ENCODE measurements around the gene TANC2.

The TANC2 gene

DNA sequence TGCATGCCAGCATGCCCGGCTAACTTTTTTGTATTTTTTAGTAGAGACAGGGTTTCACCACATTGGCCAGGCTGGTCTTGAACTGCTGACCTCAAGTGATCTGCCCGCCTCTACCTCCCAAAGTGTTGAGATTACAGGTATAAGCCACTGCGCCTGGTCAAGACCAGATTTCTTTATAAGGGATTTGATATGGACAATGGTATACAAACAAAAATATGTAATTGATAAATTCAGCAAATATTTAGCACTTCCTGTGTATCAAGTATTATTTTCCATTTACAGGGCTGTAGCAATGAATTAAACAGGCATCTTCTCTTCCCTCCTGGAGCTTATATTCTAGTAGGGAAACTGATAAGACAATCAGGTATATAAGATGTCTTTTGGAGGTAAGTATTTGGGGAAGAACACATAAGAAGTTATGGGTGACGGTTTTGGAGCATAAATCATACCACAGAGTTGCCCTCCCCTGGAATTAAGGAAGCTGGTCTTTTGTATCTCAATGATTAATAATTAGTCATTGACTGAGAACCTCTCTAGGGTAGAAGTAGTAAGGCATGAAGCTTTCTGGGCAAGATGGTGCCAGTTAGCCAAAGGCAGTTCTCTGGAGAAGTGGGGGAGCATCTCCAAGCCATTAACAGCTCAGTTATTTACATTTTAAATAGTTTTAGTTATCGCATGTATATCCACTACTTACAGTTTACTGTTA is 35.8 kb downstream of the TANC2 start:
- no peak for DNase-seq (ENCODE audit: low read depth in 2 of 2)

DNA sequence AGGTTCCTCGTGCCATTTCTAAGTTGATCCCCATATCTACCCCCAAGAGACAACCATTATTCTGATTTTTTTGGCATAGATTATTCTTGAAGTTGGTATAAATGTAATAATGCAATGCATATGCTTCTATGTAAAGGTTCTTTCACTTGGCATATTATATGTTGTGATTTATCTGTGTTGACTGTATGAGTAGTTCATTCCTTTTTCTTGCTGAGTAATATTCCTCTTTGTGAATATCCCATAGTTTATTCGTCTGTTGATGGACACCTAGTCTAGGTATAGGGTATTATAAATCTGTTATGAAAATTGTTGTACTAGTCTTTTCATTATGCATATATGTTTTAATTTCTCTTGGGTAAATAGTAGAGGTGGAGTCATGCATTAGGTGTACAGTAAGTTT is 36.6 kb downstream of the TANC2 start:
- DNase-seq (ENCODE audit: low read depth in 2 of 2), result no peak

DNA sequence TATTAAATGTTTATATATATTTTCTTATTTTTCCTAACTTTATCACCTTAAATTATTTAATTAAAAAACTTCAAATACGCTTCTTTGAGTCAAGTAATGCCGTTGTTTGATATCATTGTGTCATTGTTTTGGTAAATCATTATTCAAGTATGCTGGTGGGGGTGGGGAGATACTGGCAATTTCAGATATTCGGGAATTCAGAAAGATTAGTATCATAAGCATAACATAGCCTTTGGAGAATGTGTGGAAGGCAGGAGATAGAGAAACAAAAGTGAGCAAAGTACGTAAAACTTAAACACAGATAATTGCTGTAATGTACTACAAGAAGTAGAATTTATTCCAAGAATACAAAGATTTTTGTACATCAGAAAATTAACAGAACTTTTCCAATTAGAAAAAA is 49.8 kb downstream of the TANC2 start:
- no peak for DNase-seq (ENCODE audit: low read depth in 2 of 2)
